ENCODE measurements around the gene ZSWIM9. TPM values are rescaled to one million over a fixed set of nuclear protein-coding genes. Genes with fewer than 3 reads are reported as not detected.

Gene ZSWIM9
- polyA plus RNA-seq, 1 experiment, result 0.66 TPM

- H3K4me3 ChIP-seq (ENCODE audit: low read depth, low read length), result no peak overlapping the region
- DNase-seq (ENCODE audit: low read depth, low spot score), result no peak
- no peak overlapping the region for H3K27ac ChIP-seq (ENCODE audit: low read depth, low read length)
- H3K9me3 ChIP-seq (ENCODE audit: control insufficient read depth, insufficient read depth, low read length), result no peaks in the 10 kb centered on the region
- no peak for TF ChIP-seq CTCF (IDR thresholded peaks at IDR 0.05; ENCODE audit: low read depth, low read length)
- H3K27me3 ChIP-seq (ENCODE audit: control insufficient read depth, insufficient read depth, low read length), result no peaks in the 10 kb centered on the region
- ChIA-PET CTCF (no interaction called here), POLR2A (no interaction called here)
Observed at GRCh38 chr19:48137411-48137810, 33.1 kb upstream of the ZSWIM9 start.

DNA sequence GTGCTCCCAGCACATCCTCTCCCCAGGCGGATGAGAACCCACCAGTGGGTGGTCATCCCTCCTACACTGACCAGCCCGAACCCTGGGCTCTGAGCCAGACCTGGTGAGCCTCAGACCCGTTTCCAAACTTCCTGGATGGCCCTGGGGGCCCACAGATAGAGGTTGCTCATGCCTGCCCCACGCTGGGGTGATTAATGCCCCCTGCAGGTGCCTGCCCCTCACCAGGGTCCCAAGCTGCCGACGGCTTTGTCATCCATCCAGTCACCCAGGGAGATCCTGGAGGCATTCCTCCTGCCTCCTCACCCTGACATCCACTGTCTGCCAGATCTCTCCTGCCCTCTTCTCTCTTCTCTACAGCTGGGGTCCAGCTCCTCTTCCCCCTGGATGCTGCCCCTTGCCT is 31.4 kb upstream of the ZSWIM9 start:
- no peak overlapping the region for H3K4me3 ChIP-seq (ENCODE audit: low read depth, low read length)
- no peaks in the 10 kb centered on the region for H3K27me3 ChIP-seq (ENCODE audit: control insufficient read depth, insufficient read depth, low read length)
- no peak for TF ChIP-seq CTCF (IDR thresholded peaks at IDR 0.05; ENCODE audit: low read depth, low read length)
- H3K27ac ChIP-seq (ENCODE audit: low read depth, low read length), result no peak overlapping the region
- ChIA-PET CTCF (no interaction called here), POLR2A (no interaction called here)
- DNase-seq (ENCODE audit: low read depth, low spot score), result no peak
- no peaks in the 10 kb centered on the region for H3K9me3 ChIP-seq (ENCODE audit: control insufficient read depth, insufficient read depth, low read length)

GRCh38 chr19:48147597-48148175 is 22.8 kb upstream of the ZSWIM9 start:
- Histone ChIP-seq H3K4me3 (ENCODE audit: low read depth, low read length) (no peak overlapping the region), H3K9me3 (ENCODE audit: control insufficient read depth, insufficient read depth, low read length) (no peaks in the 10 kb centered on the region), H3K27ac (ENCODE audit: low read depth, low read length) (no peak overlapping the region), H3K27me3 (ENCODE audit: control insufficient read depth, insufficient read depth, low read length) (no peaks in the 10 kb centered on the region)
- CTCF ChIA-PET, result interaction anchor here (1.6 kb wide), 1 partner anchor 184 kb away, joined by 11 read pairs; no protein-coding TSS in a partner anchor
- TF ChIP-seq CTCF (IDR thresholded peaks at IDR 0.05; ENCODE audit: low read depth, low read length), result no peak
- POLR2A ChIA-PET, result interaction anchor here (0.7 kb wide), 1 partner anchor 15 kb away, joined by 5 read pairs; no protein-coding TSS in a partner anchor
- no peak for DNase-seq (ENCODE audit: low read depth, low spot score)

- Histone ChIP-seq H3K4me3 (ENCODE audit: low read depth, low read length) (no peak overlapping the region), H3K9me3 (ENCODE audit: control insufficient read depth, insufficient read depth, low read length) (no peaks in the 10 kb centered on the region), H3K27me3 (ENCODE audit: control insufficient read depth, insufficient read depth, low read length) (no peaks in the 10 kb centered on the region), H3K27ac (ENCODE audit: low read depth, low read length) (no peak overlapping the region)
- no peak for TF ChIP-seq CTCF (IDR thresholded peaks at IDR 0.05; ENCODE audit: low read depth, low read length)
- DNase-seq (ENCODE audit: low read depth, low spot score), result no peak
- CTCF ChIA-PET, result interaction anchor here (1.6 kb wide), 1 partner anchor 185 kb away, joined by 11 read pairs; no protein-coding TSS in a partner anchor
- POLR2A ChIA-PET, result interaction anchor here (0.7 kb wide), 1 partner anchor 14 kb away, joined by 5 read pairs; no protein-coding TSS in a partner anchor
Observed at GRCh38 chr19:48148576-48148975, 21.9 kb upstream of the ZSWIM9 start.

DNA sequence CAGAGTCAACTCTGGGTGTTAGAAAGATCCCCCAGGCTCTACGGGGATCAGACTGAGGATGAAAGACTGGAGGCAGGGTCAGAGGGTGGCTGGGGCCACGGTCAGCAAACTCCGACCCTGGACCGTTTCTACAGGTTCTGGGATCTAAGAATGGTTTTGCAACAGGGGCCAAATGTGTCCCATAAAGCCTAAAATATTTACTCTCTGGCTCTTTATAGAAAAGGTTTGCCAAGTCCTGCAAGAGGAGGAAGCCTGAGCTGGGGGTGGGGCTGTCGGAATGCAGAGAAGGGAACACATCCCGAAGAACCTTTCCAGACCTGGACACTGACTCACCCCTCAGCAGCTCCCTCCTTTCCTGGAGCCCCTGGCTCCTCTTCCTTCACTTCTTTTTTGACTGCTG is 21.1 kb upstream of the ZSWIM9 start:
- H3K4me3 ChIP-seq (ENCODE audit: low read depth, low read length), result no peak overlapping the region
- no peaks in the 10 kb centered on the region for H3K9me3 ChIP-seq (ENCODE audit: control insufficient read depth, insufficient read depth, low read length)
- no peak for TF ChIP-seq CTCF (IDR thresholded peaks at IDR 0.05; ENCODE audit: low read depth, low read length)
- ChIA-PET POLR2A (no interaction called here), CTCF (interaction anchor here (1.1 to 7.8 kb wide), 2 partner anchors 42 to 187 kb away, joined by 4 to 127 read pairs; no protein-coding TSS in a partner anchor)
- no peak overlapping the region for H3K27ac ChIP-seq (ENCODE audit: low read depth, low read length)
- no peaks in the 10 kb centered on the region for H3K27me3 ChIP-seq (ENCODE audit: control insufficient read depth, insufficient read depth, low read length)
- DNase-seq (ENCODE audit: low read depth, low spot score), result no peak
